Neural crest cell (in vitro differentiated cells): Measurements from ENCODE around the gene PIK3C2A. TPM values are rescaled to one million over a fixed set of nuclear protein-coding genes. Genes with fewer than 3 reads are reported as not detected.
"Not testable (repeated sequence)": the region's sequence is repeated elsewhere in the genome, so short reads cannot be mapped to it uniquely, and the experiment has no call there.

ENCODE experiments used
- DNase-seq: peaks from one replicate; pipeline ENCODE4 v3.0.0; 2021; ENCODE audit warnings: low read depth, mixed read lengths, low spot score
- H3K27ac Mint-ChIP-seq: one replicate; pipeline ENCODE4 v1.8.0; 2021; ENCODE audit warnings: mild to moderate bottlenecking, mixed read lengths; ENCODE audit not compliant: unreplicated experiment
- H3K27me3 Mint-ChIP-seq: 2 replicates; pipeline ENCODE4 v1.8.0; 2021; ENCODE audit warnings: low read depth, mild to moderate bottlenecking, mixed read lengths
- H3K36me3 Mint-ChIP-seq: 2 replicates; pipeline ENCODE4 v1.8.0; 2021; ENCODE audit warnings: low read depth, mild to moderate bottlenecking, mixed read lengths
- H3K4me1 Mint-ChIP-seq: 2 replicates; pipeline ENCODE4 v1.8.0; 2021; ENCODE audit warnings: mixed read lengths
- H3K4me3 Mint-ChIP-seq: one replicate; pipeline ENCODE4 v1.8.0; 2021; ENCODE audit warnings: mild to moderate bottlenecking, mixed read lengths
- H3K9me3 Mint-ChIP-seq: 2 replicates; pipeline ENCODE4 v1.8.0; 2021; ENCODE audit warnings: mixed read lengths
- CTCF ChIP-seq: fragments of 200-600 bp; sonication (generic); conservative IDR thresholded peaks from 2 replicates; pipeline ENCODE4 v1.5.0; 2021; ENCODE audit warnings: antibody characterized with exemption, mild to moderate bottlenecking
- total RNA-seq: library from RNA; stranded (reverse); gene quantifications from 2 replicates; pipeline ENCODE4 v1.2.1, GENCODE V29; 2021

The PIK3C2A gene
- total RNA-seq, 1 donor from 2014 or later: 76.8 TPM

GRCh38 chr11:17230867-17231851, 23.4 kb upstream of the PIK3C2A start:
- no peak for TF ChIP-seq CTCF
- H3K9me3 Mint-ChIP-seq: no peaks in the 10 kb centered on the region
- peaks cover 9% of the 10 kb centered on the region for H3K4me1 Mint-ChIP-seq
- no peaks in the 10 kb centered on the region for H3K36me3 Mint-ChIP-seq
- no peak for DNase-seq
- H3K27ac Mint-ChIP-seq: no peak overlapping the region
- H3K27me3 Mint-ChIP-seq: no peaks in the 10 kb centered on the region
- no peak overlapping the region for H3K4me3 Mint-ChIP-seq

- Mint-ChIP-seq H3K27ac (no peak overlapping the region), H3K36me3 (no peaks in the 10 kb centered on the region), H3K27me3 (no peaks in the 10 kb centered on the region), H3K4me3 (no peak overlapping the region), H3K4me1 (peaks cover 5% of the 10 kb centered on the region), H3K9me3 (no peaks in the 10 kb centered on the region)
- no peak for DNase-seq
- no peak for TF ChIP-seq CTCF
Observed at GRCh38 chr11:17229481-17230152, 21.8 kb upstream of the PIK3C2A start.

- not testable (repeated sequence) for H3K36me3 Mint-ChIP-seq, H3K4me3 Mint-ChIP-seq, H3K27ac Mint-ChIP-seq, H3K4me1 Mint-ChIP-seq, H3K27me3 Mint-ChIP-seq, H3K9me3 Mint-ChIP-seq, DNase-seq
Observed at GRCh38 chr11:17228186-17228925, 20.6 kb upstream of the PIK3C2A start.

- Mint-ChIP-seq H3K4me3 (no peak overlapping the region), H3K27me3 (no peaks in the 10 kb centered on the region), H3K27ac (no peak overlapping the region), H3K4me1 (no peaks in the 10 kb centered on the region), H3K9me3 (no peaks in the 10 kb centered on the region), H3K36me3 (no peaks in the 10 kb centered on the region)
- DNase-seq: no peak
- no peak for TF ChIP-seq CTCF
Observed at GRCh38 chr11:17224727-17225126, 16.9 kb upstream of the PIK3C2A start.

GRCh38 chr11:17221968-17222367, 14.2 kb upstream of the PIK3C2A start:
- H3K4me3 Mint-ChIP-seq: no peak overlapping the region
- DNase-seq: no peak
- H3K36me3 Mint-ChIP-seq: no peaks in the 10 kb centered on the region
- no peak for TF ChIP-seq CTCF
- no peaks in the 10 kb centered on the region for H3K4me1 Mint-ChIP-seq
- H3K27me3 Mint-ChIP-seq: no peaks in the 10 kb centered on the region
- no peaks in the 10 kb centered on the region for H3K9me3 Mint-ChIP-seq
- H3K27ac Mint-ChIP-seq: no peak overlapping the region
